ENCODE data around the gene MICAL3. TPM values are rescaled to one million over a fixed set of nuclear protein-coding genes. Genes with fewer than 3 reads are reported as not detected.

Gene MICAL3
- total RNA-seq, 1 experiment from 2014 or later, result 47.1 TPM

- Histone ChIP-seq H3K4me3 (ENCODE audit: low read depth in 2 of 2, low read length in 2 of 2) (no peak overlapping the region), H3K27me3 (ENCODE audit: control insufficient read depth, insufficient read depth, low read length) (no peaks in the 10 kb centered on the region), H3K27ac (ENCODE audit: low read length) (no peak overlapping the region), H3K4me1 (ENCODE audit: control insufficient read depth, insufficient read depth, low read length) (no peaks in the 10 kb centered on the region), H3K36me3 (ENCODE audit: control insufficient read depth, insufficient read depth, low read length) (peaks cover 4% of the 10 kb centered on the region), H3K9me3 (ENCODE audit: control insufficient read depth, insufficient read depth, low read depth, low read length) (no peaks in the 10 kb centered on the region)
- TF ChIP-seq SIN3A (IDR thresholded peaks at IDR 0.05; ENCODE audit: borderline replicate concordance, insufficient read depth, low read depth, low read length), result no peak
- TF ChIP-seq TCF7L2 (IDR thresholded peaks at IDR 0.05; ENCODE audit: low read depth, low read length), result no peak
- no peak for TF ChIP-seq REST (IDR thresholded peaks at IDR 0.05; ENCODE audit: insufficient read depth in 1 of 2, low read depth in 2 of 2, low read length in 1 of 2)
- TF ChIP-seq CTCF (IDR thresholded peaks at IDR 0.05), result no peak
- no peak for TF ChIP-seq POLR2AphosphoS5 (IDR thresholded peaks at IDR 0.05; ENCODE audit: low read depth, low read length)
- in situ Hi-C loops (cut with HindIII; ENCODE audit: low pct_unique_long_range_greater_than_20kb, low sequenced_read_pairs), result no loop called here
- ChIA-PET CTCF (no interaction called here), POLR2A (no interaction called here)
- intact Hi-C loops (cut with micrococcal nuclease; ENCODE audit: unreplicated experiment), result no loop called here
- no peak for ATAC-seq
- no peak for DNase-seq (ENCODE audit: low read depth, low spot score)
- BruUV-seq (replicated peaks), result no TSS peak
These were observed 126.5 kb downstream of the MICAL3 start for GRCh38 chr22:17897858-17898257.

- DNase-seq (ENCODE audit: low read depth, low spot score) (no peak), ATAC-seq (no peak)
- no peak overlapping the region for H3K4me3 ChIP-seq (ENCODE audit: low read depth in 2 of 2, low read length in 2 of 2)
- no peaks in the 10 kb centered on the region for H3K27me3 ChIP-seq (ENCODE audit: control insufficient read depth, insufficient read depth, low read length)
- ChIA-PET POLR2A (no interaction called here), CTCF (no interaction called here)
- no peaks in the 10 kb centered on the region for H3K9me3 ChIP-seq (ENCODE audit: control insufficient read depth, insufficient read depth, low read depth, low read length)
- BruUV-seq (replicated peaks), result no TSS peak
- peaks cover 4% of the 10 kb centered on the region for H3K36me3 ChIP-seq (ENCODE audit: control insufficient read depth, insufficient read depth, low read length)
- TF ChIP-seq TCF7L2 (IDR thresholded peaks at IDR 0.05; ENCODE audit: low read depth, low read length) (no peak), REST (IDR thresholded peaks at IDR 0.05; ENCODE audit: insufficient read depth in 1 of 2, low read depth in 2 of 2, low read length in 1 of 2) (no peak), POLR2AphosphoS5 (IDR thresholded peaks at IDR 0.05; ENCODE audit: low read depth, low read length) (no peak), CTCF (IDR thresholded peaks at IDR 0.05) (no peak), SIN3A (IDR thresholded peaks at IDR 0.05; ENCODE audit: borderline replicate concordance, insufficient read depth, low read depth, low read length) (no peak)
- H3K4me1 ChIP-seq (ENCODE audit: control insufficient read depth, insufficient read depth, low read length), result no peaks in the 10 kb centered on the region
- in situ Hi-C loops (cut with HindIII; ENCODE audit: low pct_unique_long_range_greater_than_20kb, low sequenced_read_pairs) (no loop called here), intact Hi-C loops (cut with micrococcal nuclease; ENCODE audit: unreplicated experiment) (no loop called here)
- H3K27ac ChIP-seq (ENCODE audit: low read length), result no peak overlapping the region
These were observed 126.9 kb downstream of the MICAL3 start for GRCh38 chr22:17897426-17897825.

Measured in Panc1 (cell line).